CD4-positive, alpha-beta T cell treated with Interleukin-1 beta for 1 hour (primary cell): ENCODE results near the gene TMEM222.
"Not testable (repeated sequence)": the region's sequence is repeated elsewhere in the genome, so short reads cannot be mapped to it uniquely, and the experiment has no call there.

ENCODE experiments used
- DNase-seq, 2 donors: peaks; one replicate each; pipeline ENCODE4 v3.0.0-alpha.2; 2020 to 2022

Gene TMEM222

GRCh38 chr1:27380766-27381733, 59.1 kb downstream of the TMEM222 start:
- DNase-seq = no peak

GRCh38 chr1:27381969-27382762, 60.2 kb downstream of the TMEM222 start:
- DNase-seq = no peak

GRCh38 chr1:27383039-27383605, 61.2 kb downstream of the TMEM222 start, which contains the start of gene CD164L2:
TSS of gene CD164L2 (minus strand) at chr1:27383333. CDS start at chr1:27383239, 94 bp downstream.
- peak; percentile 25 to 43 for DNase-seq

GRCh38 chr1:27383661-27384060, 61.7 kb downstream of the TMEM222 start:
- DNase-seq = no peak

GRCh38 chr1:27384797-27385196, 62.8 kb downstream of the TMEM222 start:
- not testable (repeated sequence) for DNase-seq
